Measurements from ENCODE around the gene ZNF70.

Gene ZNF70

GRCh38 chr22:23720855-23721254 is 30.1 kb downstream of the ZNF70 start:
- in situ Hi-C loops (cut with MboI; ENCODE audit: low sequenced_read_pairs) = no loop called here

- in situ Hi-C loops (cut with MboI; ENCODE audit: low sequenced_read_pairs) = no loop called here
These were observed 32.3 kb downstream of the ZNF70 start for GRCh38 chr22:23718371-23719165.

GRCh38 chr22:23716811-23717801 is 33.8 kb downstream of the ZNF70 start:
- in situ Hi-C loops (cut with MboI; ENCODE audit: low sequenced_read_pairs) = no loop called here

- in situ Hi-C loops (cut with MboI; ENCODE audit: low sequenced_read_pairs) = no loop called here
These were observed 35.0 kb downstream of the ZNF70 start for GRCh38 chr22:23715806-23716375.

GRCh38 chr22:23714596-23715578 is 36.0 kb downstream of the ZNF70 start:
- in situ Hi-C loops (cut with MboI; ENCODE audit: low sequenced_read_pairs) = no loop called here

GRCh38 chr22:23713696-23714595 is 37.0 kb downstream of the ZNF70 start:
- in situ Hi-C loops (cut with MboI; ENCODE audit: low sequenced_read_pairs) = no loop called here

- in situ Hi-C loops (cut with MboI; ENCODE audit: low sequenced_read_pairs) = no loop called here
These were observed 38.7 kb downstream of the ZNF70 start for GRCh38 chr22:23712256-23712655.

GRCh38 chr22:23709107-23709506 is 41.8 kb downstream of the ZNF70 start:
- in situ Hi-C loops (cut with MboI; ENCODE audit: low sequenced_read_pairs) = no loop called here

- in situ Hi-C loops (cut with MboI; ENCODE audit: low sequenced_read_pairs) = no loop called here
These were observed 42.6 kb downstream of the ZNF70 start for GRCh38 chr22:23708270-23708669.

GRCh38 chr22:23705358-23705757 is 45.6 kb downstream of the ZNF70 start:
- in situ Hi-C loops (cut with MboI; ENCODE audit: low sequenced_read_pairs) = no loop called here

- in situ Hi-C loops (cut with MboI; ENCODE audit: low sequenced_read_pairs) = no loop called here
These were observed 46.1 kb downstream of the ZNF70 start for GRCh38 chr22:23704829-23705228.

- in situ Hi-C loops (cut with MboI; ENCODE audit: low sequenced_read_pairs) = no loop called here
These were observed 46.9 kb downstream of the ZNF70 start for GRCh38 chr22:23704062-23704461.

GRCh38 chr22:23700706-23701105 is 50.2 kb downstream of the ZNF70 start:
- in situ Hi-C loops (cut with MboI; ENCODE audit: low sequenced_read_pairs) = no loop called here

- in situ Hi-C loops (cut with MboI; ENCODE audit: low sequenced_read_pairs) = no loop called here
These were observed 52.2 kb downstream of the ZNF70 start for GRCh38 chr22:23698673-23699235.

- in situ Hi-C loops (cut with MboI; ENCODE audit: low sequenced_read_pairs) = no loop called here
These were observed 52.8 kb downstream of the ZNF70 start for GRCh38 chr22:23698094-23698493.

GRCh38 chr22:23697031-23697970 is 53.6 kb downstream of the ZNF70 start:
- in situ Hi-C loops (cut with MboI; ENCODE audit: low sequenced_read_pairs) = no loop called here

- in situ Hi-C loops (cut with MboI; ENCODE audit: low sequenced_read_pairs) = no loop called here
These were observed 54.5 kb downstream of the ZNF70 start for GRCh38 chr22:23696326-23696851.
